Right renal pelvis (tissue), 4 donors: ENCODE measurements around the gene BRD9. TPM values are rescaled to one million over a fixed set of nuclear protein-coding genes. Genes with fewer than 3 reads are reported as not detected.
"Not testable (repeated sequence)": the region's sequence is repeated elsewhere in the genome, so short reads cannot be mapped to it uniquely, and the experiment has no call there.

Experiments
- DNase-seq, 4 donors: peaks; one replicate each; pipeline ENCODE4 v3.0.0-alpha.2; 2013; ENCODE audit warnings: low read depth in 4 of 4, low spot score in 3 of 4, missing footprints in 1 of 4
- polyA plus RNA-seq, 4 donors: library from polyadenylated mRNA; unstranded; fragments of 120-200 nt; gene quantifications; one replicate each; pipeline ENCODE4 v1.2.1, GENCODE V29; 2013; ENCODE audit not compliant: insufficient read length in 4 of 4

The BRD9 gene
- polyA plus RNA-seq, 4 donors, result 33.0 to 38.8 (median 36.7) TPM

DNA sequence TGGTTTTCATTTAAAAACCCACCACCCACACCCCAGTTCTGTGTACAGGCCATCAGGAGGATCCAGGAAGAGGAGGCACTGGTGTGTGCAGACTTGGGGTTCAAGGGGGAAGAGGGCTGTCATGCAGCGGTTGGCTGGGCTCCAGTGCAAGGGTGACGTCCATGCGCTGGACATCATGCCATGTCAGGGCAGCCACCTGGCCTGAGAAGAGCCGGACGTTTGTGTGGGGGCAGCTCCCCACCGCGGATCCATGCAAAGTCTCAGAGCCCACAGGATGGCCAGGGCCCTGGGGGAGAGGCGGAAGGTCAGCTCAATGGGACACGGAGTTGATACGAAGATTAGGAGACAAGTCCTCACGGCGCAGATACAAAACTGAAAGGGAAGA lies 11.1 kb downstream of the BRD9 start:
- DNase-seq, result no peak

DNA sequence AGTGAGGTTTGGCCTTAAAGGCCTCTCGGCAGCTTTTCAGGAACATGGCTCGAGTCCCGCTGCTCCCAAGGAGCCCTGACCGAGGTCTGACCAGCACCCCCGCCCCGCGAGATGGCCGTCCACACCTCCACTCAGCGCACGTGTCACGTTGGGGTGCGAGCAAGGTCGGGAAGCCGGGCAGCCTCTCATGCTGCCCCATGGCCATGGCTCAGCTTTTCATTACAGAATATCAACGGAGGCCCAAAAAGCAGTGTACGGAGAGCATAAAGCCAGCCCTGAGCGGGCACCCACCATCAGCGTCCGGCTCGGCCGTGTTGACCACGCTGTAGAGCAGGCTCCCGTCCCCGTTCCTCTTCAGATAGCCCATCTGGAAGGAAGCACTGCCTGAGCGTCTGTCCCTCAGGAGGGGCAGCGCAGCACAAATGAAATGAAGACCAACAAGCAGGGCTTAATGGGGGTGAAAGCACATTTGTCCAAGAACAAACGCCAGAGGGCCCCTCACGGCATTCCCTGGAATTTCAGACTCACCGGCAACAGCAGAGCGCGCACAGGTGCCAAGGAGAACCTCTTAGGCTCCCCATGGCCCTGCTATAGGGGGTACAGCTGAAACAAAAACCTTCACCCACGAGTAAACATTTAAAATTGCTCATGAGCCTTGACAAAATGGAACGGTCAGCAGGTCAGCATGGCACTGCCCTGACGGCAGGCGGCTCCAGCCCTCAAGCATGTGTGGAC lies 11.6 kb downstream of the BRD9 start:
- no peak for DNase-seq

DNA sequence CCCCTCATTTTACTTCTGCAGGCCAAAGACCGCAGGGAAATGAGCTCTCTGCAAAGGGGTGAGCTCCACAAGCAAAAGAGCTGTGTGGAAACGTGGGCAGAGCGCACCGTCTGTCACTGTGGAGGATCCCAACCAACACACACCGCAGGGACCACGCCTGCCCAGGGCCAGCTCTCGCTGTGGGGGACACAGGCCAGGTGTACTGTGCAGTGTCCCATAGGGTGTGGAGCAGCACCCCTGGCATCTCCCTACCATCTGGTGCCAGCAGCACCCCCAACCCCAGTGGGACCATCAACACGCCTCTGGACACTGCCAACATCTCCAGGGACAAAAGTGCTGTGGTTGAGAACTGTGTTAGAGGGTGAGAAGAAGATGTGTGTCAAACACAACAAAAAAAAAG lies 13.9 kb downstream of the BRD9 start:
- DNase-seq, result not testable (repeated sequence)

GRCh38 chr5:878125-878524 lies 14.5 kb downstream of the BRD9 start:
- DNase-seq, result no peak

DNA sequence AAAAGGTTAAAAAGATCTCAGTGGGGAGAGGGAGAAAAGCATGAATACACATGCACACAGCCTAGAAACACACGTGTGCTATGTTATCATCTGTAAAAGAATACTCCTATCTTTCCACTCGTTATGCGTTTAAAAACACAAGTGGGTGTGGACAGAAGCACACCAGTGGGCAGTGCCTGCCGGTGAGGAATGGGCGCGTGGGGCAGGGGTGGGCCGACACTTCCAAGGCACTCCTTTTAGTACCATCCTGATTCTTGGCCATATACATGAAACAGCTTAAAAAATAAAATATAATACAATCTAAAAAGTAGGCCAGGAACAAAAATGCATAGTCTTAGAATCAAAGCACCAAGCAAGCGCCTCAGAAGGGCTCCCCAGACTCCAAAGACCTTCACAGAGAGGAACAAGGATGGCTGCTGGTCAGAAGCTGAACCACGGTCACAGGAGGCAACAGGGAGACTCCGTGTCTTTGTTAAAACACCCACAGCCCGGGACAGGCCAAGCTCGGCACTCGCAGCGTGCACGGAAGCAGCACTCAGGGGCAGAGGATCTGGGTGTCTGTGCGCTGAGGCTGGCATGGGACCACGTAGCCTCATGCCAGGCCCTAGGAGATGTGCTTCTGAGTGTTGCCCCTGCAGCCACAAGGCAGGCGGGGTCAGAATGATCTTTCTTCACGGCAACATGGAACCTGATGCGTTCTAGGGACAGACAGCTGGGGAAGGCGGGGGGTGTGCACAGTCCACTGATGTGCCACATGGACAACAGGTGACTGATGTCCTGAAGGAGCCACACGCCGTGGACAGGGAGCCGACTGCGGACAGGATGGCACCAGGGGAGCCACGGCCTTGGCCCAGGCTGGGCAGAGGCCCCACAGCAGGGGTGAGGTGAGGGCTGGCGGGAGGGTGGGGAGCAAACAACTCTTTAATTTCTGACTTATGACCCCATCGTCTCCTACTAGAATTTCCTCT lies 15.9 kb downstream of the BRD9 start:
- DNase-seq, result no peak

GRCh38 chr5:875931-876330 lies 16.7 kb downstream of the BRD9 start:
- DNase-seq, result no peak

DNA sequence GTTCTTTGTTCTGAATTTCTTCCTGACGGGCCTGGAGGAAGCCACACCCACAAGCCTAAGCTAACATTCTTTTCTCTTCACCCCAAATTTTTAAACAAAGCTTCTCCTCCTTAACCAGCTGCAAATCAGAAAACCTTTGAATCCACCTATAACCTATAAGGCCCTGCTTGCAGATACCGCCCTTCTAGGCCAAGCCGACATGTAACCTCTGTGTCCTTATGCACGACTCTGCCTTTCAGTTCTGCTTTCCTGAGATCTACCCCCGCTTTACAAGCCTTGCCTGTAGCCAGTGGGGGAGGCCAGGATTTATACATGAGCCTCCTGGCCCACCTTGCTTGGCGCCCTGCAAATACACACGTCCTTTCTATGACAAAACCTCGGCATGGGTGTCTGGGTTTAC lies 19.3 kb downstream of the BRD9 start:
- no peak for DNase-seq

- no peak for DNase-seq
Observed at GRCh38 chr5:872301-872700, 20.3 kb downstream of the BRD9 start.

DNA sequence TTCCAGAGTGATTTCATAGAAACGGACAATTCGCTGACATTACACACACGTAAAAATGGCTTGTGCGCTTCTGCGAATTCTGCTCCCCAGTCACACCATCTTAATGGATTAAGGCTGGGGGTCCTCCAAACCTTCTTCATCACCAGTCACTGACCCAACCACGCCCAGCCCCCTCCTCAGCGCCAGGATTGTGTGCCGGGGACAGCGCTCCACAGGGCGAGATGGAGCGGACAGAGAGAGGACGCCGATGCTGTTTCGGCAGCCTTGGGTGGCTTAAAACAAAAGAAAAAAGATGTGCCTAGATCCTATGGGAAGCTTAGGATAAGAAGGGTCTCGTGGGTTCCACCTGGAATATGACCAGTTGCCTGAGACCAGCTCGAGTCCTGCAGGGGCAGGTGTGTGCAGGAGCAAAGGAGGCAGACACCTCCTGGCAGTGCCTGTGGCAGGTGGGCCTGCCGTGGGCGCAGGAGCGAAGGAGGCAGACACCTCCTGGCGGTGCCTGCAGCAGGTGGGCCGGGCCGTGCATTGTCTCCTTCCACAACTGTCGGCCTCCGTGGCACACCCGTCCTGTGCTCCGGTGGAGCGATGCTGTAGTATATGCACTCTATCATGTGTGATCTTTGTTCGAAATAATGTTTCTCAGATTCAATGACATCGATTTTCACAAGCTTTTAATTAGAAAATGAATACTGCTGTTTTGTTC lies 20.9 kb downstream of the BRD9 start:
- DNase-seq, result no peak

- no peak for DNase-seq
Observed at GRCh38 chr5:870956-871355, 21.6 kb downstream of the BRD9 start.

DNA sequence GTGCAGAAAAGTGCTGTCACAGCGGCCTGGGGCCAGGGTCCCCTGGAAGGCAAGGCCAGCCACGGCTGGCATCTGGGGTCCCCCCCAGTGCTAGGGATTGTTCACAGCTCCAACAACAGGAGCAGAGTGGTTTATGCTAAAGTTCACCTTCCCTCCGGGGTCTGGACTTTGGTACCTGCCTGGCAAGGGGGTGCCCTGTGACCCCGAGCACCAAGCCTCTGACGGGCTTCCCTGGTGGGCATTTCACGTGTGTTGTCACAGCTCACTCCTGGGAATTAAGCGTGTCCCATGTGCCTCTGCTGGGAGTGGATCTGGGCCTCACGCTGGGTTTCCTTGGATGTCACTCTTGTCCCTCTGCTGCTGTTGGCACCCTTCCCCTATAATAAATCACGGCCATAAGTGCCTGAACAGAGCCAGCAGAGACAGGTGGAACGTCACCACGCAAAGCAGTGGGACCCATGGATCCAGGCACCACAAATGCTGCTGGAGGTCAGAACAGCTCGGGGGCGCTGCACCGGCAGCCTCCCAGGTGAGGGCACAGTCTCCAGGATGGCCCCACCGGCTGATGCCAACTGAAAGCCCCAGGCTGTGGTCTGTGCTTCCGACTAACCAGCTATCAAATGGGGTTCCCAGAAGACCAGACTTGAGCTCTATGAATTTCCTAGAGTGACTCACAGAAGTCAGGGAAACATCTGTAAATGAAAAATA lies 24.0 kb downstream of the BRD9 start:
- no peak for DNase-seq

- no peak for DNase-seq
Observed at GRCh38 chr5:867300-867870, 25.2 kb downstream of the BRD9 start.

- DNase-seq, result no peak
Observed at GRCh38 chr5:865771-866170, 26.8 kb downstream of the BRD9 start.

DNA sequence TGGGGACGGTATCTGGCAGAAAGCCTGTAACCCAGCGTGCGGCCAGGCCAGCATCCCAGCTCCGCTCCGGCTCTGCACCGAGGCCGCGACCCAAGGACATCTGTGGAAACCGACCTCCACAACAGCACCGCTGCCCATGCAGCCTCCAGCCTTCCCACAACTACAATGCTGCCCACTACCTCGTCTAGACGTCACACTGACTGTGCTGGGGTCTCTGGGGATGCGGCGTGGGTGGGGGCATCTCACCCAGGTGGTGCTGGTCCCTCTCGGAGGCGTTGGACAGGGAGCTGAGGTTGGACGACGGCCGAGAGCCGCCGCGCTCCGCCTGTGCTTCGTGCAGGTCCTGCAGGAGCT lies 27.5 kb downstream of the BRD9 start:
- no peak for DNase-seq

- DNase-seq, result no peak
Observed at GRCh38 chr5:864492-865167, 28.0 kb downstream of the BRD9 start.

GRCh38 chr5:863244-863805 lies 29.3 kb downstream of the BRD9 start:
- no peak for DNase-seq

DNA sequence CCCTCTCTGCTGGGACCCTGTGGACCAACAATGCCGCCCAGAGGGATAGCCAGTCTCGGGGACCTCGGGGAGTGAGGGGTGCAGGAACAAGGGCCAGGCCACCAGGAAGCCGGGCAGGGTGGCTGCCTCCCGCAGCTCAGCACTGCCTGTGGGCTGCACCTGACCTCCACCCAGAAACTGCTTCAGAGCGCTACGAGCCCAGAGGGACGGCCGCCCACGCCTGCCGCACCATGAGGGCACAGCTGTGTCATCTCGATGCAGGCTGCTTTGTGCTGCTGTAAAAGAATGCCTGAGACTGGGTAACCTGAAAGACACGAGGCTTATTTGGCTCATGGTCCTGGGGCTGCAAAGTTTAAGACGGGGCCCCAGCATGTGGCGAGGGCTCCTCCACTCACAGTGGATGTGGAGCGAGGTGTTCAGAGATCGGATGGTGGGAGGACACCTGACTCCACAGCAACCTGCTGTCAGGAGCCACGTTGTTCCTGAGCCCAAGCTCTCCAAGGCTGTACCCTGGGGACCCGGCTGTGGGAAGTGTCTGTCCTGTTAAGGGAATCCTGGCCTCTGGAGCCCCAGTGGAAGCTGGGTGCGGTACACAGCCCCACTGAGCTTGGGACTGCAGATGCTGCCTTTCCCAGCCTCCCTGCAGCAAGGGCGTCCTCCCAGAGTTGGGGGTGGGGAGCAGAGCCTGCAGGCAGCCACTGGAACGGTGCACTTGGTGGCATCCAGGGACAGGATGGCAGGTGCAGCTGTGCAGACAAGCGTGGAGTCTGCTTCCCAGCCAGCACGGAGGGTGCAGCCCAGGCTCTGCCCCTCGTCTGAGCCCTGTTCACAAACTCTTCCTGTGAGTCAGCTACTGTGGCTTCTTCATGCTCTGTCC lies 30.0 kb downstream of the BRD9 start:
- DNase-seq, result no peak
